HEK293T (cell line): ENCODE results near the gene KY.
"Not testable (repeated sequence)": the region's sequence is repeated elsewhere in the genome, so short reads cannot be mapped to it uniquely, and the experiment has no call there.

Experiments
- CTCF ChIA-PET: fragments of 350-600 bp; formaldehyde crosslinking; extraction: SDS; loops from one replicate; lab custom pipeline; 2021; ENCODE audit warnings: antibody characterized with exemption, inconsistent platforms; lab: Yijun Ruan, JAX
- POLR2A ChIA-PET: fragments of 350-600 bp; formaldehyde crosslinking; extraction: SDS; loops from one replicate; lab custom pipeline; 2020; ENCODE audit warnings: antibody characterized with exemption, inconsistent platforms; lab: Yijun Ruan, JAX
- DNase-seq: peaks from one replicate; pipeline ENCODE4 v3.0.0; 2012; ENCODE audit warnings: mixed read lengths; ENCODE audit errors: extremely low spot score
- ARNT ChIP-seq: fragments of 450-650 bp; IDR thresholded peaks from 2 replicates; pipeline ENCODE4 v1.6.1; 2017; ENCODE audit warnings: mild to moderate bottlenecking
- BHLHE40 ChIP-seq: fragments of 450-650 bp; IDR thresholded peaks from 2 replicates; pipeline ENCODE4 v1.6.1; 2016; ENCODE audit warnings: mild to moderate bottlenecking, moderate library complexity, borderline replicate concordance
- CTBP1 ChIP-seq: fragments of 450-650 bp; IDR thresholded peaks from 2 replicates; pipeline ENCODE4 v1.6.1; 2016; ENCODE audit warnings: borderline replicate concordance
- ELF4 ChIP-seq: fragments of 450-650 bp; IDR thresholded peaks from 2 replicates; pipeline ENCODE4 v1.6.1; 2017; ENCODE audit warnings: antibody characterized with exemption
- FOXA1 ChIP-seq: fragments of 450-650 bp; IDR thresholded peaks from 2 replicates; pipeline ENCODE4 v1.6.1; 2016; ENCODE audit warnings: mild to moderate bottlenecking
- FOXK2 ChIP-seq: fragments of 450-650 bp; IDR thresholded peaks from 2 replicates; pipeline ENCODE4 v1.6.1; 2016; ENCODE audit warnings: mild to moderate bottlenecking
- FOXM1 ChIP-seq: fragments of 450-650 bp; IDR thresholded peaks from 2 replicates; pipeline ENCODE4 v1.6.1; 2017; ENCODE audit warnings: mild to moderate bottlenecking, borderline replicate concordance
- HDGF ChIP-seq: fragments of 450-650 bp; IDR thresholded peaks from 2 replicates; pipeline ENCODE4 v1.6.1; 2017; ENCODE audit warnings: antibody characterized with exemption, borderline replicate concordance
- L3MBTL2 ChIP-seq: fragments of 450-650 bp; conservative IDR thresholded peaks from 2 replicates; pipeline ENCODE4 v1.6.1; 2016; ENCODE audit warnings: mild to moderate bottlenecking
- LEF1 ChIP-seq: fragments of 450-650 bp; IDR thresholded peaks from 2 replicates; pipeline ENCODE4 v1.6.1; 2017; ENCODE audit warnings: mild to moderate bottlenecking, borderline replicate concordance
- NFRKB ChIP-seq: fragments of 450-650 bp; IDR thresholded peaks from 2 replicates; pipeline ENCODE4 v1.6.1; 2016; ENCODE audit warnings: mild to moderate bottlenecking, moderate library complexity
- SP1 ChIP-seq: fragments of 450-650 bp; IDR thresholded peaks from 2 replicates; pipeline ENCODE4 v1.6.1; 2017
- SUZ12 ChIP-seq: fragments of 450-650 bp; IDR thresholded peaks from 2 replicates; pipeline ENCODE4 v1.6.1; 2016; ENCODE audit warnings: mild to moderate bottlenecking
- TARDBP ChIP-seq: fragments of 450-650 bp; IDR thresholded peaks from 2 replicates; pipeline ENCODE4 v1.6.1; 2016
- ZNF384 ChIP-seq: fragments of 450-650 bp; IDR thresholded peaks from 2 replicates; pipeline ENCODE4 v1.6.1; 2016
- TF ChIP-seq, protein P1 (sequence below): fragments of 450-650 bp; IDR thresholded peaks from 2 replicates; pipeline ENCODE4 v1.6.1; 2016

Gene KY

DNA sequence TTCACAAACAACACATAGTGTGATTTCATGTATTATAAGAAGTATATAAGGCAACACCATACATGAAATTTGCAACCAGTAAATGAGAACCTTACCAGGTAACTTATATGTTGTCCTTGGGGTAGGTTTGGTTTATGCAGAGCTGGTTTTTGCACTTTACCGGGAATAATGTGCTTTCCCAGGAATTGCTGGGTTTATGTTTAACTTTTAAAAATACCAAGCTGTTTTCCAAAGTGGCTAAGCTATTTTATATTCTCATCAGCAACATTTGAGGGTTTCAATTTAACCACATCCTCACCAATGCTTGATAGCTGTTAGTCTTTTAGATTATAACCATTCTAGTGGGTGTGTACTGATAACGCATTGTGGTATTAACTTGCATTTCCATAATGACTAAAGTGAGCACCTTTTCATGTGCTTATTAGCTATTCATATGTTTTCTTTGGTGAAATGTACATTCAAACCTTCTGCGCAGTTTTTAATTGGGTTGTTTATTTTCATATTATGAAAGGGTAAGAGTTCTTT lies 71.6 kb downstream of the KY start:
- no peak for DNase-seq
- TF ChIP-seq BHLHE40 (no peak), LEF1 (no peak), SUZ12 (no peak)
- CTCF ChIA-PET, result no interaction called here
- POLR2A ChIA-PET, result no interaction called here

DNA sequence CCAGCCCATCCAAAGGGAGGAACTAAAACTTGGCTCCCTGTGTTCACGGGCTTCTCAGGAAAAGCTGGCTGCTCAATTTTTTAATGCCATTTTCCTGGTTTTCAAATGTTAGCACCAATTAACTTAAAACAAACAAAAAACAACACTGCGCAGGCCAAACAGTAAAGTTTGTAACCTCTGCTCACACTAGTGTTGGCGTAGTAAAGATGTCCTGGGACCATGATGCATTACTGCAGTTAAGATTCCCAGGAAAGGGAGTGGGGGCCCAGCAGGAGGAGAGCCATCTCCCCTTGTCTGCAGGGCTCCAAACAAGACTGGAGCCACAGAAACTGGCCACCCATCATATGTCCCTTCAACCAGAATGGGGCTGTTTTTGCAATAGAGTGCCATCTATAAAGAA lies 74.0 kb downstream of the KY start:
- ChIA-PET CTCF (interaction anchor here (0.7 kb wide), 1 partner anchor 267 kb away, joined by 3 read pairs; no protein-coding TSS in a partner anchor), POLR2A (no interaction called here)
- TF ChIP-seq TARDBP (no peak), ELF4 (no peak), FOXM1 (no peak), FOXK2 (no peak), SP1 (no peak), ARNT (no peak), L3MBTL2 (no peak), HDGF (no peak), SUZ12 (no peak), ZNF384 (no peak), BHLHE40 (no peak), LEF1 (no peak), NFRKB (no peak), FOXA1 (no peak), CTBP1 (no peak)
- TF ChIP-seq, protein P1, sequence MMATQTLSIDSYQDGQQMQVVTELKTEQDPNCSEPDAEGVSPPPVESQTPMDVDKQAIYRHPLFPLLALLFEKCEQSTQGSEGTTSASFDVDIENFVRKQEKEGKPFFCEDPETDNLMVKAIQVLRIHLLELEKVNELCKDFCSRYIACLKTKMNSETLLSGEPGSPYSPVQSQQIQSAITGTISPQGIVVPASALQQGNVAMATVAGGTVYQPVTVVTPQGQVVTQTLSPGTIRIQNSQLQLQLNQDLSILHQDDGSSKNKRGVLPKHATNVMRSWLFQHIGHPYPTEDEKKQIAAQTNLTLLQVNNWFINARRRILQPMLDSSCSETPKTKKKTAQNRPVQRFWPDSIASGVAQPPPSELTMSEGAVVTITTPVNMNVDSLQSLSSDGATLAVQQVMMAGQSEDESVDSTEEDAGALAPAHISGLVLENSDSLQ, result no peak
- DNase-seq, result no peak

DNA sequence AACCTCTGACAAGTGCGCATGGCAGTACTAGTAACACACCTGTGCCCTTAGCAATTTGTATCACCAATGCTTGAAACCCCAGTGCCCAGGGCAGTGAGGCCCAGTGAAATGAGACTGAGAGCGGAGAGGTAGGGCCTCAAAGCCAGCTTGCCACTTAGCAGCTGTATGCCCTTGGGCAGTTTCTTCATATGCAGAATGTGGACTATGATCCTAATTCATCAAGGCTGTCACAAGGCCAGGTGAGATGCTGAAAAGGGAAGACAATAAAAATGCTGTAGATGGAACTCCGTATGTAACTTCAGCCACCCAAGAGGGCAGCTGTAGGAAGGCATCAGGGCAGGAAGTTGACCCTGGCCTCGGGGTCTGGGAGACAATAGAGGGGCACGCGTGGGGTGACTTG lies 74.4 kb downstream of the KY start:
- no peak for DNase-seq
- POLR2A ChIA-PET, result no interaction called here
- TF ChIP-seq BHLHE40, result no peak
- no peak for TF ChIP-seq CTBP1
- TF ChIP-seq, protein P1, result no peak
- no peak for TF ChIP-seq FOXA1
- TF ChIP-seq TARDBP, result no peak
- TF ChIP-seq HDGF, result no peak
- no peak for TF ChIP-seq FOXM1
- TF ChIP-seq L3MBTL2, result no peak
- no peak for TF ChIP-seq ELF4
- TF ChIP-seq FOXK2, result no peak
- no peak for TF ChIP-seq ZNF384
- CTCF ChIA-PET, result no interaction called here

DNA sequence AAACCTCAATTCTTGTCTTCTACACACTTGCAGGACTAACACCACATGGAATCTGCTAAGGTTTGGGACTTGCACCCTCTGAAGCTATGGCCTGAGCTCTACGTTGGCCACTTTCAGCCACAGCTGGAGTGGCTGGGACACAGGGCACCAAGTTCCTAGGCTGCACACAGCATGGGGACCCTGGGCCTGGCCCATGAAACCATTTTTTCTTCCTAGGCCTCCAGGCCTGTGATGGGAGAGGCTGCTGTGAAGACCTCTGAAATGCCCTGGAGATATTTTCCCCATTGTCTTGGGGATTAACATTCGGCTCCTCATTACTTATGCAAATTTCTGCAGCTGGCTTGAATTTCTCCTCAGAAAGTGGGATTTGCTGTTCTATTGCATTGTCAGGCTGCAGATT lies 80.9 kb downstream of the KY start:
- POLR2A ChIA-PET, DNase-seq, CTCF ChIA-PET: not testable (repeated sequence)

DNA sequence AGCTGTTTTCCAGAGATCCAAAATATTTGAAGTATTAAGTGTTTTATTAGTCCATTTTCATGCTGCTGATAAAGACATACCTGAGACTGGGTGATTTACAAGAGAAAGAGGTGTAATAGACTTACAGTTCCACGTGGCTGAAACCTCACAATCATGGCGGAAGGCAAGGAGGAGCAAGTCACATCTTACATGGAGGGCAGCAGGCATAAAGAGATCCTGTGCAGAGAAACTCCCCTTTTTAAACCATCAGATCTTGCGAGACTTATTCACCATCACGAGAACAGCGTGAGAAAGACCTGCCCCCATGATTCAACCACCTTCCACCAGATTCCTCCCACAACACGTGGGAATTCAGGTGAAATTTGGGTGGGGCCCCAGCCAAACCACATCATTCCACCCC lies 82.0 kb downstream of the KY start:
- ChIA-PET CTCF (no interaction called here), POLR2A (no interaction called here)
- TF ChIP-seq ZNF384 (no peak), NFRKB (no peak), CTBP1 (no peak), TARDBP (no peak), BHLHE40 (no peak), FOXM1 (no peak), L3MBTL2 (no peak), FOXA1 (no peak), SUZ12 (no peak), ELF4 (no peak), HDGF (no peak), FOXK2 (no peak), LEF1 (no peak), ARNT (no peak), SP1 (no peak)
- TF ChIP-seq, protein P1, result no peak

DNA sequence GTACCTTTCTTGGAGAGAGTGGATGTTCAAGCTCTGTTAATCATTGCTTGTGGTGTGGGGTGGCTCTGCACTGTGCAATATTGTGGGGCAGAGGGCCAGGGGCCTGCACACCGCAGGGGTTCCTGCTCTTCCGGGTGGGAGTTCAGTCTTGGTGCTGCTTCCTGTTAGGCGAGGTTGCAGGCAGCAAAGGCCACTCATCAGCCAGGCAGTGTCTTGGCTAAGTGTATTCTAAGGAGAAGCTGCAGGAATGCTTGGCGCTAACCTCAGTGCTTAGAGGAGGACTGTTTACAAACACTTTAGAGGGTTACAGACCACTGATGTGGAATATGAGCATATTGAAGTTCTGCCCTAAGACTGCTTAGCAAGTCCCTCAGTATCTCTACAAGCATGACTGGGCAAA lies 83.2 kb downstream of the KY start:
- CTCF ChIA-PET, result no interaction called here
- DNase-seq, result no peak
- POLR2A ChIA-PET, result no interaction called here
- no peak for TF ChIP-seq SUZ12
- TF ChIP-seq FOXA1, result no peak

More for the DNA sequence above, 82.0 kb downstream of the KY start:
- no peak for DNase-seq

DNA sequence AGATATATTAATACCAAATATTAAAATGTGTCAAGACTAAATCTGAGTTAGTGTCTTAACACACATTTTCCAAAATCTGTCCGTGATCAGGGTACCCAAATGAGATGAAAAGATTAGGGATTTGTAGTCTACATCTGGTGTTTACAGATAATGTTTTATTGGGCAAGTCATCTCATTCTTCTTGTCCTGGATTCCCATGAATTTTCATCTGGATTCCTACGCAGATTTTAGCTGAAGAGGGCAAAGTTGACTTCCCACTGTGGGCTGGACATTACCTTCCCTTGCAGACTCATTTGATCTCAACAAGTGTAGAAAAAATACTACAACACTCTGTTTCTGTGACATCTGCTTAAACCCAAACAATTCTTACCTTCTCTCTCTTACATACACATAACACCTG lies 85.8 kb downstream of the KY start:
- DNase-seq, result no peak
- POLR2A ChIA-PET, result no interaction called here
- TF ChIP-seq HDGF (no peak), SUZ12 (no peak), FOXK2 (no peak), ZNF384 (no peak), LEF1 (no peak), NFRKB (no peak), SP1 (no peak), ARNT (no peak), BHLHE40 (no peak), TARDBP (no peak), L3MBTL2 (no peak), CTBP1 (no peak), FOXA1 (no peak), ELF4 (no peak), FOXM1 (no peak)
- TF ChIP-seq, protein P1, result no peak
- CTCF ChIA-PET, result no interaction called here
